GM12878 (cell line): ENCODE data around the gene C1orf185. TPM values are rescaled to one million over a fixed set of nuclear protein-coding genes. Genes with fewer than 3 reads are reported as not detected.

Experiments
- ATAC-seq: fragments of 200-7000 bp; cut with Tn5 transposase; 3 replicates; pipeline ENCODE4 v1.9.1; 2020; ENCODE audit warnings: mild to moderate bottlenecking, moderate library complexity
- BruUV-seq: library from RNA; stranded (reverse); fragments of 400-500 nt; replicated peaks from 2 replicates; lab custom pipeline; 2021; lab: Mats Ljungman, UMichigan
- CTCF ChIA-PET: fragments of 300-600 bp; sonication (Branson Sonifier 250); formaldehyde crosslinking; extraction: SDS; loops from one replicate; lab custom pipeline; 2021; ENCODE audit warnings: inconsistent platforms; lab: Yijun Ruan, JAX
- POLR2A ChIA-PET: fragments of 350-600 bp; formaldehyde crosslinking; extraction: SDS; loops from one replicate; lab custom pipeline; 2021; ENCODE audit warnings: inconsistent platforms; lab: Charles Lee
- RAD21 ChIA-PET: fragments of 300-600 bp; sonication (Branson Sonifier 250); formaldehyde crosslinking; loops from one replicate; lab custom pipeline; 2023; ENCODE audit warnings: antibody characterized with exemption; ENCODE audit not compliant: unreplicated experiment; lab: Charles Lee
- SMC1A ChIA-PET: fragments of 300-600 bp; sonication (Branson Sonifier 250); formaldehyde crosslinking; loops from one replicate; lab custom pipeline; 2023; ENCODE audit not compliant: unreplicated experiment, uncharacterized antibody; lab: Charles Lee
- DNase-seq: peaks from one replicate; pipeline ENCODE4 v3.0.0-alpha.2; 2011; ENCODE audit warnings: low read depth, low spot score
- FAIRE-seq: peaks from 3 replicates; lab custom pipeline; 2011; peaks lifted over from hg19 to GRCh38; lab: Jason Lieb, UNC
- H2AFZ ChIP-seq: 2 replicates; pipeline ENCODE4 v1.6.0; 2011; ENCODE audit warnings: low read depth, low read length, control low read depth; ENCODE audit not compliant: control insufficient read depth
- H3K27ac ChIP-seq: 2 replicates; pipeline ENCODE4 v1.5.1; 2011; ENCODE audit warnings: control low read depth; ENCODE audit not compliant: control insufficient read depth, insufficient read depth
- H3K27me3 ChIP-seq, 2 experiments: replicated peaks in 1 of 2; 2 replicates each; pipeline versions ENCODE4 v1.6.0 to v1.6.1; 2011; ENCODE audit warnings: low read length in 1 of 2; ENCODE audit not compliant: control insufficient read depth in 2 of 2, insufficient read depth in 2 of 2
- H3K36me3 ChIP-seq, 2 experiments: 2 replicates each; pipeline ENCODE4 v1.5.1; 2011; ENCODE audit warnings: low read length in 1 of 2; ENCODE audit not compliant: control insufficient read depth in 2 of 2, insufficient read depth in 2 of 2
- H3K4me1 ChIP-seq: 2 replicates; pipeline ENCODE4 v1.6.1; 2011; ENCODE audit warnings: mild to moderate bottlenecking, low read length, moderate library complexity, mixed read lengths; ENCODE audit not compliant: control insufficient read depth, insufficient read depth
- H3K4me2 ChIP-seq: 2 replicates; pipeline ENCODE4 v1.6.0; 2011; ENCODE audit warnings: control low read depth; ENCODE audit not compliant: control insufficient read depth, insufficient read depth
- H3K4me3 ChIP-seq: fragments of 200-600 bp; sonication (generic); 2 replicates; pipeline ENCODE4 v1.5.1; 2016
- H3K79me2 ChIP-seq: 2 replicates; pipeline ENCODE4 v1.6.0; 2011; ENCODE audit warnings: low read length; ENCODE audit not compliant: control insufficient read depth, insufficient read depth
- H3K9ac ChIP-seq: 2 replicates; pipeline ENCODE4 v1.8.0; 2011; ENCODE audit warnings: low read length, control low read depth, mixed read lengths; ENCODE audit not compliant: control insufficient read depth, insufficient read depth
- H3K9me3 ChIP-seq: replicated peaks from 3 replicates; pipeline ENCODE4 v1.5.1; 2011; ENCODE audit warnings: mild to moderate bottlenecking, low read length; ENCODE audit not compliant: control insufficient read depth, insufficient read depth
- H4K20me1 ChIP-seq: 2 replicates; pipeline ENCODE4 v1.6.0; 2011; ENCODE audit not compliant: control insufficient read depth, insufficient read depth
- CBX3 ChIP-seq: fragments of 200-600 bp; sonication (generic); IDR thresholded peaks from 2 replicates; pipeline ENCODE4 v1.6.1; 2016; ENCODE audit warnings: low read depth, borderline replicate concordance
- CBX5 ChIP-seq: sonication (generic); IDR thresholded peaks from 2 replicates; pipeline ENCODE4 v1.6.1; 2016; ENCODE audit warnings: low read depth, moderate library complexity, mild to moderate bottlenecking, inconsistent platforms
- IRF4 ChIP-seq: IDR thresholded peaks from 2 replicates; pipeline ENCODE4 v1.6.1; 2011; ENCODE audit warnings: low read depth, low read length
- NFYB ChIP-seq: IDR thresholded peaks from 2 replicates; pipeline ENCODE4 v1.6.1; 2011; ENCODE audit warnings: low read depth, mild to moderate bottlenecking, low read length, improper control_type of control experiment, moderate library complexity; ENCODE audit not compliant: insufficient read depth
- NR2C2 ChIP-seq: IDR thresholded peaks from 2 replicates; pipeline ENCODE4 v1.6.1; 2011; ENCODE audit warnings: borderline replicate concordance, low read depth; ENCODE audit not compliant: control insufficient read depth, insufficient read length
- SIX5 ChIP-seq: IDR thresholded peaks from 2 replicates; pipeline ENCODE4 v1.6.1; 2011; ENCODE audit warnings: mild to moderate bottlenecking, low read depth, low read length, moderate library complexity; ENCODE audit not compliant: severe bottlenecking
- ZNF207 ChIP-seq: fragments of 450-650 bp; IDR thresholded peaks from 2 replicates; pipeline ENCODE4 v1.6.1; 2014; ENCODE audit warnings: antibody characterized with exemption, mild to moderate bottlenecking, borderline replicate concordance
- WGBS: methylation state at CpG from one replicate; pipeline ENCODE4 v1.1.6; 2016; ENCODE audit warnings: low lambda C conversion rate; ENCODE audit not compliant: insufficient replicate concordance, insufficient coverage; ENCODE audit errors: missing lambda C conversion rate; 5-methylcytosine and 5-hydroxymethylcytosine counted together
- in situ Hi-C: fragments of 300-500 bp; cut with MboI; formaldehyde crosslinking; loops from 9 replicates; pipeline ENCODE4 v1.14.3; 2018; ENCODE audit warnings: mixed read lengths
- intact Hi-C: fragments of 100-400 bp; cut with micrococcal nuclease; formaldehyde crosslinking; loops from one replicate; pipeline ENCODE4 v1.14.2; 2022; ENCODE audit not compliant: unreplicated experiment
- polyA plus RNA-seq, 11 experiments: library from polyadenylated mRNA; depleted of rRNA in 4 of 11; unstranded in 6 of 11; stranded (reverse) in 5 of 11; fragments of >200 nt; fragmentation: Nextera tagmentation in 4 of 11; fragmentation: Illumina TruSeq in 1 of 11; extraction: Ambion mirVana in 4 of 11; extraction: Trizol in 1 of 11; gene quantifications; 1 replicate in 1 of 11; 2 replicates in 10 of 11; pipeline versions ENCODE4 v1.2.1 to v1.2.3, GENCODE V29; 2011 to 2016; ENCODE audit warnings: inconsistent platforms in 2 of 11, missing spikeins in 2 of 11, low read depth in 1 of 11
- total RNA-seq, 4 experiments: library from RNA; depleted of rRNA in 3 of 4; stranded (reverse); fragments of >200 nt in 3 of 4; fragmentation: Illumina TruSeq in 1 of 4; extraction: Trizol in 1 of 4; gene quantifications; 2 replicates each; pipeline versions ENCODE4 v1.2.1 to v1.2.3, GENCODE V29; 2013 to 2021
- TF ChIP-seq, protein P1 (sequence below): fragments of 450-650 bp; formaldehyde crosslinking; IDR thresholded peaks from 2 replicates; pipeline ENCODE4 v1.4.0; 2022; ENCODE audit warnings: mild to moderate bottlenecking, moderate library complexity
- TF ChIP-seq, protein P2 (sequence below): IDR thresholded peaks from 2 replicates; pipeline ENCODE4 v1.6.1; 2011; ENCODE audit warnings: borderline replicate concordance, low read depth, mild to moderate bottlenecking, moderate library complexity, mixed read lengths, low read length; ENCODE audit not compliant: insufficient read depth; ENCODE audit errors: extremely low read length

The C1orf185 gene
- total and polyA plus RNA-seq, 10 of the 15 experiments (the other 5 are each of a cell fraction or from before 2014, with no cell fraction given), result 0.40 TPM; not detected in 9

DNA sequence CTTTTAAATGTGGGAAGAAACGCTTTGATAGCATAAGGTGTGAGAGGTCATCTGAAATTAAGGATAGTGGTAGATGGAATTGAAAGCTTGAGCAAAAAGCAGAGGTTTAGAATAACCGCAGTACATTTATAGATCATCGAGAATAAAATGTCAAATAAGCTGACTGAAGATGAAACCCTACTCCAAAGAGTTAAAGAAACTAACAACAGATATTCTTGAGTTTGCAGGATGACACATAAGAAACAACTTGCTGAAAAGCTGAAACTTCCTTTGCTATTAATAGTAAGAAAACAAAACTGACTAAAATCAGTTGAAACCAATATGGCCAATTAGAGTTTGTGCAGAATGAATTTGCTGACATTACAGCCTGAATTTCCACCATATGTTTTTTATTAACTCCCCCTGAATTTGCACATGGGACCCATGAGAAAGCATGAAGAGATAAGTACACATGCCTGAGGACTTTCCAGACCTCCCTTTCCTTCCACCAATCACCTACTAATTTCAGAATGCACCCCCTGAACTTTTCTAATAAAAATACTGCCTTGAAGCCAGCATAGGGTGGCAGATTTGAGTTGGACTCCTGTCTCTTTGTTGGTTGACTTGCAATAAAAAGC, 1.7 kb upstream of the C1orf185 start (continued):
- TF ChIP-seq ZNF207, result no peak
- TF ChIP-seq IRF4, result no peak
- TF ChIP-seq, protein P1, sequence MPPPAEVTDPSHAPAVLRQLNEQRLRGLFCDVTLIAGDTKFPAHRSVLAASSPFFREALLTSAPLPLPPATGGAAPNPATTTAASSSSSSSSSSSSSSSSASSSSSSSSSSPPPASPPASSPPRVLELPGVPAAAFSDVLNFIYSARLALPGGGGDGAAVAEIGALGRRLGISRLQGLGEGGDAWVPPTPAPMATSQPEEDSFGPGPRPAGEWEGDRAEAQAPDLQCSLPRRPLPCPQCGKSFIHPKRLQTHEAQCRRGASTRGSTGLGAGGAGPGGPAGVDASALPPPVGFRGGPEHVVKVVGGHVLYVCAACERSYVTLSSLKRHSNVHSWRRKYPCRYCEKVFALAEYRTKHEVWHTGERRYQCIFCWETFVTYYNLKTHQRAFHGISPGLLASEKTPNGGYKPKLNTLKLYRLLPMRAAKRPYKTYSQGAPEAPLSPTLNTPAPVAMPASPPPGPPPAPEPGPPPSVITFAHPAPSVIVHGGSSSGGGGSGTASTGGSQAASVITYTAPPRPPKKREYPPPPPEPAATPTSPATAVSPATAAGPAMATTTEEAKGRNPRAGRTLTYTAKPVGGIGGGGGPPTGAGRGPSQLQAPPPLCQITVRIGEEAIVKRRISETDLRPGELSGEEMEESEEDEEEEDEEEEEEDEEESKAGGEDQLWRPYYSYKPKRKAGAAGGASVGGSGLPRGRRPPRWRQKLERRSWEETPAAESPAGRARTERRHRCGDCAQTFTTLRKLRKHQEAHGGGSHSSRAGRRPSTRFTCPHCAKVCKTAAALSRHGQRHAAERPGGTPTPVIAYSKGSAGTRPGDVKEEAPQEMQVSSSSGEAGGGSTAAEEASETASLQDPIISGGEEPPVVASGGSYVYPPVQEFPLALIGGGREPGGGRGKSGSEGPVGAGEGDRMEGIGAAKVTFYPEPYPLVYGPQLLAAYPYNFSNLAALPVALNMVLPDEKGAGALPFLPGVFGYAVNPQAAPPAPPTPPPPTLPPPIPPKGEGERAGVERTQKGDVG (CRISPR knock-in tag), result no peak
- TF ChIP-seq, protein P2, sequence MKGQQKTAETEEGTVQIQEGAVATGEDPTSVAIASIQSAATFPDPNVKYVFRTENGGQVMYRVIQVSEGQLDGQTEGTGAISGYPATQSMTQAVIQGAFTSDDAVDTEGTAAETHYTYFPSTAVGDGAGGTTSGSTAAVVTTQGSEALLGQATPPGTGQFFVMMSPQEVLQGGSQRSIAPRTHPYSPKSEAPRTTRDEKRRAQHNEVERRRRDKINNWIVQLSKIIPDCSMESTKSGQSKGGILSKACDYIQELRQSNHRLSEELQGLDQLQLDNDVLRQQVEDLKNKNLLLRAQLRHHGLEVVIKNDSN, result no peak
- TF ChIP-seq SIX5, result no peak
- TF ChIP-seq NR2C2, result no peak

DNA sequence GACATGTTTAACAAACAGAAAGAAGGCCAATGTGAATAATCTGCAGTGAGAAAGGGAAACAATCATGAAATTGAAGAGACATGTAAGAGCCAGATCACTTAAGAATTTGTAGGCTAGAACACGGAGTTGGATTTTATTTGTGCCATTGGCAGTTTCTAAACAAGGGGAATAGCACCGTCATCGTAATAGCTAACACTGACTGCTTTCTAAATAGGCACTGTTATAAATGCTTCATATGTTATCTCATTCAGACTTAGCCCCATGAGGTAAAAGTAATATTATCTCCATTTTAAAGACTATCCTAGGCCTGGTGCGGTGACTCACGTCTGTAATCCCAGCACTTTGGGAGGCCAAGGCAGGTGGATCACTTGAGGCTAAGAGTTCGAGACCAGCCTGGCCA, 12.1 kb downstream of the C1orf185 start:
- no peaks in the 10 kb centered on the region for H3K9me3 ChIP-seq
- H3K79me2 ChIP-seq, result no peaks in the 10 kb centered on the region
- POLR2A ChIA-PET, result no interaction called here
- H3K4me1 ChIP-seq, result no peaks in the 10 kb centered on the region
- SMC1A ChIA-PET, result no interaction called here
- H2AFZ ChIP-seq, result no peak overlapping the region
- RAD21 ChIA-PET, result no interaction called here
- FAIRE-seq (no peak), ATAC-seq (no peak), DNase-seq (no peak)
- H3K36me3 ChIP-seq, result no peaks in the 10 kb centered on the region
- CTCF ChIA-PET, result no interaction called here
- no peaks in the 10 kb centered on the region for H3K27me3 ChIP-seq
- H3K4me2 ChIP-seq, result no peak overlapping the region
- H3K9ac ChIP-seq, result no peak overlapping the region
- in situ Hi-C loops, result no loop called here
- BruUV-seq, result no TSS peak
- no peak for TF ChIP-seq CBX3
- TF ChIP-seq CBX5, result no peak
- TF ChIP-seq NFYB, result no peak
- intact Hi-C loops, result no loop called here
- 85% methylated on average over 6 of the region's 6 CpGs for WGBS
- no peaks in the 10 kb centered on the region for H4K20me1 ChIP-seq
- H3K27ac ChIP-seq, result no peak overlapping the region
- H3K4me3 ChIP-seq, result no peak overlapping the region
